NCI-H446 (cell line): Measurements from ENCODE around the gene MSH5.

Source experiments
- DNase-seq, 2 experiments: peaks; one replicate each; lab custom pipeline; 2025; lab: John Stamatoyannopoulos, UW

MSH5 gene

DNA sequence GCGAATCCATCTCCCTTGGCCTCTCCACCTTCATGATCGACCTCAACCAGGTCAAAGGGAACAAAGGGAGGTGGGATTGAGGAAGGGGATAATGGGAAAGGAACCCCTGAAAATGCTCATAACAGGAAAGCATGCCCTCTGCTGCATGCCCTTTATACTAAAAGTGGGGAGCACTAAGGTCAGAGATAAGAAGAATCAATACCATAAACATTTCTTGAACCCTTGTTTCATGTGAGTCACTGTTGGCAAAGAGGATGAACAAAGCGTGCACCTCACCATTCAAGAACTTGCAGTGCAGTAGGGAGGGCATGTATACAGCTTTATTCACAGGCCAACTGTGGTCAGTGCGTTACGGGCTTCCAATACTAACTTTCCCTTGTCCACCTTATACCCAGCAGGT lies 21.0 kb downstream of the MSH5 start:
- DNase-seq = no peak

DNA sequence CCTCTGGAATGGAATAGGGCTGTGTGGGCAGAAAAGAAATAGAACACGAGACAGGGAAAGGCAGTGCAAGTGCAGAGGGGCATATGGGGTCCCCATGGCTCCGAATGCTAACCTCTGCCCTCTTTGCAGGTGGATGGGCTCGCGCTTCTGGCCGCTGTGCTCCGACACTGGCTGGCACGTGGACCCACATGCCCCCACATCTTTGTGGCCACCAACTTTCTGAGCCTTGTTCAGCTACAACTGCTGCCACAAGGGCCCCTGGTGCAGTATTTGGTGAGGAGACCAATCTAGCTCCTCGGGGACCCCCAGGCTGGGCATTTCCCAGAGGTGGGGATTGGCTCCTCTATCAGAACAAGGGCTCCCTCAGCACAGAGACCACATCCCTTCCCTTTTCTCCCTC lies 21.5 kb downstream of the MSH5 start:
- no peak for DNase-seq

DNA sequence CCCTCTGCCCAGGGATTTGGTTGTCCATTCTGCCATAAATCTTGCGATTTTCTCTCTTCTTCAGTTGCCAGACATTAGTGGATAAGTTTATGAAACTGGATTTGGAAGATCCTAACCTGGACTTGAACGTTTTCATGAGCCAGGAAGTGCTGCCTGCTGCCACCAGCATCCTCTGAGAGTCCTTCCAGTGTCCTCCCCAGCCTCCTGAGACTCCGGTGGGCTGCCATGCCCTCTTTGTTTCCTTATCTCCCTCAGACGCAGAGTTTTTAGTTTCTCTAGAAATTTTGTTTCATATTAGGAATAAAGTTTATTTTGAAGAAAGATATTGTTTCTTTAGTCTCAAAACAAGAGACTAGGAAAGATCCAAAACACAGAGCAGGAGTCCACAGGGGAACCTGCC lies 22.6 kb downstream of the MSH5 start, which contains the start of gene SAPCD1:
SAPCD1 (plus strand) TSS at position 301 of the 400 bp plus-strand sequence. CDS start 399 bp downstream, outside the sequence.
- DNase-seq = no peak

DNA sequence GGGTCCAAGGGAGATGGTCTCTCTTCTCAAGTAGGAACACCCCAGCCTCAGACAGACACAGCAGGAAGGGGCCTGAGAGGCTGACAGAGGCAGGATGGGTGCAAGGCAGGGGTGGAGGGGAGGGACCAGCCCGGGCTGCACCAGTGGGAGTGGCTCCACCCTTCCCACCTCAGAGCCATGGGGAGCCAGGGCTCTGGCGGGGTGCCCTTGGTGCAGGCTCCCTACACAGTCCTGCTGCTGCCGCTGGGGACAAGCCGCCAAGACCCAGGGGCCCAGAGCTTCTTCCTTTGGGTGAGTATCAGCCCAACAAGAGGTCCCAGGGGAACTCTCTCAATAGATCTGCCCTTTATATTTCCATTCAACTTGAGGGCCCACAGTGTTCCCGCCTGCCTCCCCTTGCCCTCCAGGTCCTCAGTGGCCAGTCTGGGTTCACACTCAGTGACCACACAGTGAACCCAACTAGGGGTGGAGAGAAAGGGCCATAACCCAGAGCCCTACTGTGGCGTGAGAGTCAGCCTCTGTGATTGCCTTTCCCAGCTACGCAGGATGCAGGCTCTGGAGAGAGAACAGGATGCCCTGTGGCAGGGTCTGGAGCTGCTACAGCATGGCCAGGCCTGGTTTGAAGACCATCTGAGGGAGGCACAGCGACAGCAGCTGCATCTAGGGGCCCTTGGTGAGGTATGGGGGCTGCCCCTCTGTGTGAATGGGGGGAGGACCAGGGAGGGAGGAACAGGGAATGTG lies 23.2 kb downstream of the MSH5 start:
- DNase-seq = no peak

DNA sequence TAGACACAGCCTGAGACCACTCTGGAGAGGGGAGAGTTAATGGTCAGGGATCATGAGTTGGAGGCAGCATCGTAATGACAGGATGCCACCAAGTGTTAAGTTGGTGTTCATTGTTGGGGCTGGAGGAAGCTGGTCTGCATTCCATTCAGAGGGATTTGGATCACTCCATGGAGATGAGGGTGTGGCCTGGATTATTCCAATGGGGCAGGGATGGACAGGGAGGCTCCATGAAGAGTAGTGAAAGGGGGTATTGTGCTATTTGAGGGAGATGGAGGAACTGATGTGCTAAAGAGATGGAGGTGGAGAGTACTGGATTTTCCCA lies 23.8 kb downstream of the MSH5 start:
- DNase-seq = no peak

DNA sequence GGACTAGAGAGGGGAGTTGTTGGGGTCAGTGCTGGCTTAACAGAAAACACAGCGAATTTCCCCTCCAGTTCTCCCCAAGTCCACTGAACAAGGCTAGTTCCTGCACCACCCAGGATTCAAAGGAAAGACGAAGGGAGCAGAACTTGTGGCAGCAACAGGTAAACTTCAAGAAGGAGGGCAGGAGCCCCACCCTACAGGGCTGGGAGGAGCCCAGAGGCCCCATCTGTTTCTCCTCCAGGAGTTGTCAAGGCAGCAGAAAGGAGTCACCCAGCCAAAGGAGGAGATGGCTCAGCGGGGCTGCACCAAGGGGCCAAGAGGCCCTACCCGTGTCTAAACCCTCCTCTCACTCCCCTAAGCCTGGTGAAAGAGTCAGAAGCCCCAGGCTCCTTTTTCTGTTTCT lies 24.4 kb downstream of the MSH5 start:
- no peak for DNase-seq

DNA sequence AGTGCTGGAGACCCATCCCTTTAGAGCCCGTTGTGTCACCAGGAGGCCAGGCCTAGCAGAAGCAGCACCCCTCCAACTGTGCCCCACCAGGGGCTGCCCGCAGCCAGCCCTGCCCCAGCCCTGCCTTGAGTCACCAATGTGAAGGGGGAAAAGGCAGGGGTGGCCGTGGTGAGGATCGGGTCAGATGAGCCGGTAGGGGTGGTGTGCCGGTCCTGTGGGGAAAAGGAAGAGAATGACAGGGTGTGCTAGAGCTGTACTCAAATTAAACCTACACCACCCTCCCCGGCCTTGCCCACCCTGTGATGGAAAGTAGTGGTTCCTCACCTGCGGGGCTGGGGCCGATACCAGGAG lies 25.7 kb downstream of the MSH5 start:
- no peak for DNase-seq

DNA sequence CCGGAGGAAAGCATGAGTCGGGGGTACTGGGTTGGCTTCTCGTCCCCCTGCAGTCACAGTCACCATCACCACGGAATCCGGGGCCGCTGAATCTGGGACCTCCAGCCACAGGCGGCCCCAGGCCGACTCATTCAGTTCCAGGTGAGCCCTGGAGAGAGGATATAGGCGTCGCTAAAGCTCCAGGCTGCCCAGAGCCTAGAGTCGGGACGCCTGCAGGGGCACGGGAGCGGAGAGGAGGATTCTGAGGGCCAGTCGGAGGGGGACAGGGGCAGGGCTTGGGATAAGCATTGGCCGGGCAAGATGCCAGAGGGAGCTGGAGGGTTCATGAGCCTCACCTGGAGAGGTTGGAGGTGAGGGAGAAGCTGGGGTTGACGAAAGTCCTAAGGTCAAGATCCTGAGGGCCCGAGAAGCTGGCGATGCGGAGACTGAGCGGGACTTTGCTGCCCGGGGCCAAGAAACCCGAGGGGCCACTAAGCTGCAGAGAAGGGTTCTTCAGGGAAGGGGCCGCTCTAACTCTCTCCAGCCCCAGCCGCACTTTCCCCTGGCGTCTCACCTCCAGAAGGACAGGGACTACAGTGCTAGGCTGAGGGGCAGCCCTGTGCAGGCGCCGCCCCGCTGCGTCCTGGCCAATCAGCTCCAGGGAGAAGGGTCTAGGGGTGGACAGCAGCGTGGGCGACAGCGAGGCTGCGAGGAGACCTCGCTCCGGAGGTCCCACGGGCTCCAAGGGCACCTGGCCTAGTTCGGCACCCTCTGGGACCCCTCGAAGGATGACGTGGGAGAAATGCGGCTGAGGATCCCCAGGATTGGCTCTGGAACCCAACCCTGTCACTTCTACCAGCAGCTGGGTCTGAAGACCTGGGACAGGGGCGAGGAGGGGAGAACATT lies 26.3 kb downstream of the MSH5 start:
- DNase-seq = no peak

DNA sequence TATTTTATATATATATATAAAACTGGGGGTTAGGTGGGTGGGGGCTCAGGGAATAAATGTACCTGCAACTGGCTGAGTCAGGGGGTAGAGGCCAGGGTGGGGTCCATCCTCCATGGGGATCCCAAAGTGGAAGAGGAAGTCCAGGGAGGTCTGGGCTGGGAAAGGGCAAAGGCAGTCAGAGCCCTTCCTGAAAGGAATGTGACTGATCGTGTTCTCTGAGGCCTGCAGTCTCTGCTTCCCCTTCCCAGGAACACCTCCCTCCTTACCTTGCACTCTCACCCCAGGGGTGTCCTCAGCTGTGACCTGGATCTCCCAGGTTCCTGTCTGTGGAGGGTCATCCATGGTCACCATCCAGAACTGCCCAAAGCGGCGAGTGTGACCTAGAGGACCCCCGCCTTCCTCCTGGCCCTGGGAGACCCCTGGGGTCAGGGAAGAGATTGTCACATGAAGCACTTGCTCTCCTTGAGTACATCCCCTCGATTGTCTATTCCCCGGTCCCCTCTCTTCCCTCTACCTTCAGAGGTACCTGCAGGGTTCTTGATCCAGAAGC lies 27.4 kb downstream of the MSH5 start:
- DNase-seq = no peak

DNA sequence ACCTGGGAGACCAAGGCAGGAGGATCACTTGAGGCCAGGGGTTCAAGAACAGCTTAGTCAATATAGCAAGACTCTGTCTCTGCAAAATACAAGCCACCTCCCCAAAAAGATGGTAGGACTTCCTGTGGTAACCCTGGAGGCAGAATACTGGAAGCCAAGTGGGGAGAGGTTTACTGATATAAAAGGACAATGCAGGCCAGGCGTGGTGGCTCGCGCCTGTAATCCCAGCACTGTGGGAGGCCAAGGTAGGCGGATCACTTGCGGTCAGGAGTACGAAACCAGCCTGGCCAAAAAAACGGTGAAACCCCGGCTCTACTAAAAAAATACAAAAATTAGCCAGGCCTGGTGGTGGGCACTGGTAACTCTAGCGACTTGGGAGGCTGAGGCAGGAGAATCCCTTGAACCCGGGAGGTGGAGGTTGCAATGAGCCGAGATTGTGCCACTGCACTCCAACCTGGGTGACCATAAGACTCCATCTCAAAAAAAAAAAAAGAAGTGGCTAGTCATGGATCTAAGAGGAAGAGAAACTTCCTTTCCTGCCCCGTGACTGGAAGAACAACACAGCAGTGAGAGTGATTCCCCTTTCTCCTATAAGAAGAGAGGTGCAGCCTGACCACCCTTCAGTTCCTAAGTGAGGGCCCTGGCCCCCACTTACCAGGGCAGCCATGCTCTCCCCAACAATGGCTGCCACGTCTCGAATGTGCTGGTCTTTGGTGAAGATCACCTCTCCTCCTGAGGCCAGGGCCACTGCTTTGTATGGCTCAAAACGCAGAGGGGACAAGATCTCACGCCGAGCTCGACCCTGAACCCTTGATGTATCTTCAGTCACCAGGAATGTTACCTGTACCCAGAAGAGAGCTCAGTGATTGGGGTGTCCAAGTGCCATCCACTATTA lies 28.8 kb downstream of the MSH5 start:
- DNase-seq = no peak

DNA sequence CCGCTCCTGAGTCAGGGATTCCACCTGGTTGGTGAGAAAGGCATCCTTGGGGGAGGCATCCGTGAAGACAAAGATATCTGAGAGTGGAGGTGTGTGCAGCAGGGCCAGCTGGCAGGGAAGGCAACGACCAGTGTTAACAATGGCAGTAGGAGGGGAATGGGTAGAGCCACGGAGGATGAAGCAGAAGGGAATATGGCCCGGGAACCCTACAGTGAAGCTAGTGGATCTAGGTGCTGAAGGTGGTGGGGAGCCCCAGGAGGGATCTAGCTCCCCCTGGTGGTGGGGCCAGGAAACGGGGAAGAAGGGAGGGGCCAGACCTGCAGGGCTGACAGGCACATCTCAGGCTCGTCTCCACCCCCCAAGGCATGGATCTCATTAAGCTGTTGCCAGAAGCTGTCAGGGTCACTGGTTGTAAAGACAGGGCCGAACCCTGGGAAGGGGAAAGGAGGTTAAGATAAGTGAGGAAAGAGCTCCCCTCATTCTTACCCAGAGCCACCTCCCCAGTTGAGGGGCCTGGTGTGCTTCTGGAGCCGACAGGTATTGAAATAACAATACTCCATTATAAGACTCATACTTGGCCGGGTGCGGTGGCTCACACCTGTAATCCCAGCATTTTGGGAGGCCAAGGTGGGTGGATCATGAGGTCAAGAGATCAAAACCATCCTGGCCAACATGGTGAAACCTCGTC lies 30.0 kb downstream of the MSH5 start:
- DNase-seq = peak in 1 of 2 experiments; percentile 29

DNA sequence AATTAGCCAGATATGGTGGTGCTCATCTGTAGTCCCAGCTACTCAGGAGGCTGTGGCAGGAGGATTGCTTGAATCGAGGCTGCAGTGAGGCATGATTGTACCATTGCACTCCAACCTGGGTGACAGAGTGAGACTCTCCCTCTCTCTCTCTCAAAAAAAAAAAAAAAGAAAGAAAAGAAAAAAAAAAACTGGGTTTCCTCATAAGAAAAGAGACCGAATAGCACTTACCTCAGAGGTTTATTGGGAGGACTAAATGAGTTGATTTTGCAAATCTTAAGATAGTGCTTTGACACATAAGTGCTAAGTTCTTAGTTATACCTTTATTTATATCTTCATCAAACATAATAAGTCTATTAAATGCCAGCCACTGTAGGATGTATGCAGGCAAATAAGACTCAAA lies 31.1 kb downstream of the MSH5 start:
- DNase-seq = no peak

DNA sequence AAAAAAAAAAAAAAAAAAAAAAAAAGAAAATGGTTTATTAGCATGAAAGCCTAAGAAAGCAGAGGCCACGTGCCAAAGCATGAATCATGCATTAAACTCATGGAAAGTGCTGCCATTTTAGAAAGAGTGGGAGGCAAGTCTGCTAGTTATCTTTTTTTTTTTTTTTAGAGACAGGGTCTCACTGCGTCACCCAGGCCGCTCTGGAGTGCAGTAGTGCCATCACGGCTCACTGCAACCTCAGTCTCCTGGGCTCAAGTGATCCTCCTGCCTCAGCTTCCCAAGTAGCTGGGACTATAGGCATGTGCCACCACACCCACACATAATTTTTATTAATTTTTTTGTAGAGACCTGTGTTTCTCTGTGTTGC lies 32.2 kb downstream of the MSH5 start:
- no peak for DNase-seq

DNA sequence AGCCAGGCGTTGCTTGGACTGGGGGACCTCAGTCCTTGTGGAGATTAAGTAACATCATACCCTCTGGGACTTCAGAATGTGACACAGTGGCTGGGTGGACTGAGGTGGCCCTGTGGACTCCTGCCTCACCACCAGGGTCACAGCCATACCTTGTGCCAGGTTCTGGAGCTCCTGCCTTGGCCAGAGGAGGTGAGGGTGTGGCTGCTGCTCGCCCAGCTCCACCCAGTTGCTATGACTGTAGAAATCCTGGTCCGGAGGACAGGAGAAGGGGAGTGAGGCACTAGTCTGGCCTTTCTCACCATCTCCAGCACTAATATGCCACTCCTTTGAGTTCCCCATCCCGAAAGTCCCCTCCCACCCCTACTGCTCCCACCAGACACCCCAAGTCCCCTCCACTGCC lies 35.4 kb downstream of the MSH5 start:
- no peak for DNase-seq

DNA sequence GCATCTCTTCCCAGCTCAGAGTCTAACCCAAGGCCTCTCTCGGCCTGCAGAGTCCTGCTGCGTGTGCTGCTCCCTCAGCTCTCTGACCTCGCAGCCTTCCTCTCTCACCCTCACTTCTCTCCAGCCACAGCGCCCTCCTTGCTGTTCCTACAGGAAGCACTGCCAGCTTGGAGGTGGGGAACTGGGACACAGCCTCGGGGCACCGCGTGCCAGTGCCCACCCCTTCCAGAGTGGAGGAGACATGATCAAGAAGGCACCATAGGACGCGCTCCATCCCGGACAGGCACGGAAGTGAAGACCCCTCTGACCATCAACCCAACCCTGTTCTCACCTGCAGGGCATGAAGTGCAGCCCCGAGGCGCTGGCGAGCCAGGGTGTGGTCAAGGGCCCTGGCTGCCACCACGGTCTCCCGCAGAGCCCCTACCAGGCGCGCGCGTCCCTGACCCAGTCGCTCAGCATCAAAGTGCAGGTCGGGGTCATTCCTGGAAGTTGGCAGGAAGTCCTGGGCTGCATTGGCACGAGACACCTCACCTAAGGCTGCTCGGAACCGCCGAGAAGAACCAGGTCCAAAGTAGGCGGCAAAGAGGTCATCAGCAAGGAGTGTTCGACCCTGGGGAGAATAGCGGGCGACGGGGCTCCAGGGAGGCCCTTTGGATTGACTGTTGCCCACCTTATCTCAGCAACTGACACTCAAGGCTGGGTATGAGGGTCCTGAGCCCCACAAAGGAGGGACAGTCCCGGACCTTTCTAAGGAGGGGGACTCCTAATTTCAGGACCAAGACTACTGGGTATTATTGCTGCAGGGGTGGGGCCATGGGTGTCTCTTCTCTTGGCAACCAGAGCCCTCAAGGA lies 36.1 kb downstream of the MSH5 start:
- DNase-seq = no peak

DNA sequence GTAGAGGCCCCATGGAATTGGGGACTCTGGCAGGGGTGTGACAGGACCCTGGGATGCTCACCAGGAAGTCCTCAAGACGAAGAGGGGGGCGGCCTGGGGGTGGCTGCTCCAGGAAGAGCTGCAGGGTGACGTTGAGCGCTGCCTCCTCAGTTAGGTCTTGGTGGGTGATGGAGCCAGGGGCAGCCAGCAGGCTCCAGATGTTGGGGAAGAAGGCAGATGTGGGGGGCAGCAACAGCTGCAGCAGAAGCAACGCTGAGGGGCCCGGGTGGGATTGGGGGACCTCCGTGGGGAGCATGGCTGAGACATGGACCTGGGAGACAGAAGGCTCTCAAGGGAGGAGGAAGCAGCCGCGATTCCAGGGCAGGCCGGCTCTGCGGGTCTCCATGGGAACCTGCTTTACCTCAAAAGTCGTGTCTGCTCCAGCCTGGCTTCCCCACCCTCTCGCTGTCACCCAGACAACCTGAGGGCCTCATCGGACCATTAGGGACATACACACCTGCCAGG lies 36.7 kb downstream of the MSH5 start:
- DNase-seq = no peak

DNA sequence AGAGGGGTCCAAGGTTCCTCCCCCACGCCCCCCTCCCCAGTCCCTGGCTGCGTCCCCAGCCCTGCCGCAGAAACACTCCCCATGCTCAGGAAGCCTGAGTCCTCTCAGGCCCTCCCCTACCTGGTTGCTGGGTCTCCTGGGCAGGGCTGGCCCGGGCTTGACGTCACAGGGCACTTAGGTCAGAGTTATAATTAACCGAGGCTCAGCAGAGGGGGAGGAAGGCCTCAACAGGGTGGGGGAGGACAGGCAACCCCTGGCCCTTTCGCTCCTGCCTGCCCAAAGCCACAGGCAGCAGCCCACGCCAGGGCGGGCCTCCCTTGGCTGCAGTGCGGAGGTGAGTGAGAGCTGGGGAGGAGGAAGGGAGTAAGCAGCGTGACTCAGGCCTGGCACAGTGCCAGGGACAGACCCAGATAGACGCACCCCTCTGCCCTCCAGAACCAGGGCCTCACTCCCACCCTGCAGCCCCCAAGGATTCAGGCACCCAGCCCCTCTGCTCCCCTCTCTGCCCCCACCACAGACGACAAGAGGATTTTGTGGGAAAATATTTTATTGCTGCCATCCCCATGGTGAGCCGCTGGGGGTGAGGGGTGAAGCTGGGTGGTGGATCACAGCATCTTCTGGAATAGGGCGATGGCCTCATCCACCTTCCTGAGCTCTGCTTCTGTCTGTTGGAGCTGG lies 37.3 kb downstream of the MSH5 start, which contains the start of gene VWA7:
VWA7 (minus strand) TSS at position 340 of the 678 bp plus-strand sequence. CDS start 549 bp downstream, outside the sequence.
- no peak for DNase-seq

DNA sequence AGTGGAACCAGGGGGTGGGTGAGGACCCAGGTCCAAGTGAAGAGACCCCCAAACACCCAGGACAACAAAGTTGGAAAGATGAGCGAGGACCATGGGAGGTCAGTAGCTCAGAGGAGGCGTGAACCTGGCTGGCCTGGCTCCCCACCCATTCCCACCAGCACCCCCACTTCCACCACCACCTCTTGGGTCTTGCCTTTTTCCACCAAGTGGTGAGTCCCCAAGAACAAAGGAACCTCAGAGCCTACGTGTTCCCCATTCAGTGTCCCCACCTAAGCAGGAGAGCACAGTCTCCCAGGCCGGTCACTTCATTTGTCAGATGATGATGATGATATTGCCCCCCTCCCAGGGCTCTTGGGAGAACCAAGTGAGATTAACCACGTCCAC lies 37.9 kb downstream of the MSH5 start:
- no peak for DNase-seq

DNA sequence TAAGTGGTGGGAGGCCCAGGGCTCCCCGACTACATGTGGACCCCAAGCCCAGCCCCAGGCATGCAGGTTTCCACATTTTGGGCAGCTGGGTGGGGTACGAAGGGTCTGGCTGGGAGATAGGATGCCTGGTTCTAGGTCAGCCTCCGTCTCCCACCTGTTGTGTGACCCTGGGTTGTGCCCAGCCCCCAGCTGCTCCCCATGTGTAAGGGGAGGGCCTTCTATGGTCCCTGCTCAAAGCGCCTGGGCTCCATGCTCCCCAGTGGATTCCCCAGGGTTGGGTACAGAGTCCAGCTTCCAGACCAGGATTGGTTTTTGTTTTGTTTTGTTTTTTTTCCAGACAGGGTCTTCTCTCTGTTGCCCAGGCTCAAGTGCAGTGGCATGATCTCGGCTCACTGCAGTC lies 38.4 kb downstream of the MSH5 start:
- DNase-seq = no peak
